ENCODE measurements around the gene PURB. TPM values are rescaled to one million over a fixed set of nuclear protein-coding genes. Genes with fewer than 3 reads are reported as not detected.

Gene PURB
- total and polyA plus RNA-seq, 9 of the 15 experiments (the other 6 are each of a cell fraction or from before 2014, with no cell fraction given) = 1.6 to 14.1 (median 8.8) TPM

- TF ChIP-seq, protein P1, sequence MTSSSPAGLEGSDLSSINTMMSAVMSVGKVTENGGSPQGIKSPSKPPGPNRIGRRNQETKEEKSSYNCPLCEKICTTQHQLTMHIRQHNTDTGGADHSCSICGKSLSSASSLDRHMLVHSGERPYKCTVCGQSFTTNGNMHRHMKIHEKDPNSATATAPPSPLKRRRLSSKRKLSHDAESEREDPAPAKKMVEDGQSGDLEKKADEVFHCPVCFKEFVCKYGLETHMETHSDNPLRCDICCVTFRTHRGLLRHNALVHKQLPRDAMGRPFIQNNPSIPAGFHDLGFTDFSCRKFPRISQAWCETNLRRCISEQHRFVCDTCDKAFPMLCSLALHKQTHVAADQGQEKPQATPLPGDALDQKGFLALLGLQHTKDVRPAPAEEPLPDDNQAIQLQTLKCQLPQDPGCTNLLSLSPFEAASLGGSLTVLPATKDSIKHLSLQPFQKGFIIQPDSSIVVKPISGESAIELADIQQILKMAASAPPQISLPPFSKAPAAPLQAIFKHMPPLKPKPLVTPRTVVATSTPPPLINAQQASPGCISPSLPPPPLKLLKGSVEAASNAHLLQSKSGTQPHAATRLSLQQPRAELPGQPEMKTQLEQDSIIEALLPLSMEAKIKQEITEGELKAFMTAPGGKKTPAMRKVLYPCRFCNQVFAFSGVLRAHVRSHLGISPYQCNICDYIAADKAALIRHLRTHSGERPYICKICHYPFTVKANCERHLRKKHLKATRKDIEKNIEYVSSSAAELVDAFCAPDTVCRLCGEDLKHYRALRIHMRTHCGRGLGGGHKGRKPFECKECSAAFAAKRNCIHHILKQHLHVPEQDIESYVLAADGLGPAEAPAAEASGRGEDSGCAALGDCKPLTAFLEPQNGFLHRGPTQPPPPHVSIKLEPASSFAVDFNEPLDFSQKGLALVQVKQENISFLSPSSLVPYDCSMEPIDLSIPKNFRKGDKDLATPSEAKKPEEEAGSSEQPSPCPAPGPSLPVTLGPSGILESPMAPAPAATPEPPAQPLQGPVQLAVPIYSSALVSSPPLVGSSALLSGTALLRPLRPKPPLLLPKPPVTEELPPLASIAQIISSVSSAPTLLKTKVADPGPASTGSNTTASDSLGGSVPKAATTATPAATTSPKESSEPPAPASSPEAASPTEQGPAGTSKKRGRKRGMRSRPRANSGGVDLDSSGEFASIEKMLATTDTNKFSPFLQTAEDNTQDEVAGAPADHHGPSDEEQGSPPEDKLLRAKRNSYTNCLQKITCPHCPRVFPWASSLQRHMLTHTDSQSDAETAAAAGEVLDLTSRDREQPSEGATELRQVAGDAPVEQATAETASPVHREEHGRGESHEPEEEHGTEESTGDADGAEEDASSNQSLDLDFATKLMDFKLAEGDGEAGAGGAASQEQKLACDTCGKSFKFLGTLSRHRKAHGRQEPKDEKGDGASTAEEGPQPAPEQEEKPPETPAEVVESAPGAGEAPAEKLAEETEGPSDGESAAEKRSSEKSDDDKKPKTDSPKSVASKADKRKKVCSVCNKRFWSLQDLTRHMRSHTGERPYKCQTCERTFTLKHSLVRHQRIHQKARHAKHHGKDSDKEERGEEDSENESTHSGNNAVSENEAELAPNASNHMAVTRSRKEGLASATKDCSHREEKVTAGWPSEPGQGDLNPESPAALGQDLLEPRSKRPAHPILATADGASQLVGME (CRISPR knock-in tag; IDR thresholded peaks at IDR 0.05) = no peak
- no peak for TF ChIP-seq ZEB2 (IDR thresholded peaks at IDR 0.05)
- TF ChIP-seq ZNF518B (CRISPR knock-in tag; IDR thresholded peaks at IDR 0.05) = no peak
- TF ChIP-seq, protein P2, sequence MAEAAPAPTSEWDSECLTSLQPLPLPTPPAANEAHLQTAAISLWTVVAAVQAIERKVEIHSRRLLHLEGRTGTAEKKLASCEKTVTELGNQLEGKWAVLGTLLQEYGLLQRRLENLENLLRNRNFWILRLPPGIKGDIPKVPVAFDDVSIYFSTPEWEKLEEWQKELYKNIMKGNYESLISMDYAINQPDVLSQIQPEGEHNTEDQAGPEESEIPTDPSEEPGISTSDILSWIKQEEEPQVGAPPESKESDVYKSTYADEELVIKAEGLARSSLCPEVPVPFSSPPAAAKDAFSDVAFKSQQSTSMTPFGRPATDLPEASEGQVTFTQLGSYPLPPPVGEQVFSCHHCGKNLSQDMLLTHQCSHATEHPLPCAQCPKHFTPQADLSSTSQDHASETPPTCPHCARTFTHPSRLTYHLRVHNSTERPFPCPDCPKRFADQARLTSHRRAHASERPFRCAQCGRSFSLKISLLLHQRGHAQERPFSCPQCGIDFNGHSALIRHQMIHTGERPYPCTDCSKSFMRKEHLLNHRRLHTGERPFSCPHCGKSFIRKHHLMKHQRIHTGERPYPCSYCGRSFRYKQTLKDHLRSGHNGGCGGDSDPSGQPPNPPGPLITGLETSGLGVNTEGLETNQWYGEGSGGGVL (CRISPR knock-in tag; IDR thresholded peaks at IDR 0.05) = no peak
- TF ChIP-seq EP400 (IDR thresholded peaks at IDR 0.05) = peak; percentile 98
- peak; percentile 52; the same call in 1 of the 2 replicates for TF ChIP-seq ELF4 (CRISPR knock-in tag; IDR thresholded peaks at IDR 0.05)
- TF ChIP-seq ZNF561 (CRISPR knock-in tag; conservative IDR thresholded peaks at IDR 0.05) = no peak
- no peak for TF ChIP-seq ZBTB17 (CRISPR knock-in tag; IDR thresholded peaks at IDR 0.05)
- TF ChIP-seq SMC3 (conservative IDR thresholded peaks at IDR 0.05; ENCODE audit: insufficient read depth, low read depth, low read length) = no peak
- TF ChIP-seq, protein P3, sequence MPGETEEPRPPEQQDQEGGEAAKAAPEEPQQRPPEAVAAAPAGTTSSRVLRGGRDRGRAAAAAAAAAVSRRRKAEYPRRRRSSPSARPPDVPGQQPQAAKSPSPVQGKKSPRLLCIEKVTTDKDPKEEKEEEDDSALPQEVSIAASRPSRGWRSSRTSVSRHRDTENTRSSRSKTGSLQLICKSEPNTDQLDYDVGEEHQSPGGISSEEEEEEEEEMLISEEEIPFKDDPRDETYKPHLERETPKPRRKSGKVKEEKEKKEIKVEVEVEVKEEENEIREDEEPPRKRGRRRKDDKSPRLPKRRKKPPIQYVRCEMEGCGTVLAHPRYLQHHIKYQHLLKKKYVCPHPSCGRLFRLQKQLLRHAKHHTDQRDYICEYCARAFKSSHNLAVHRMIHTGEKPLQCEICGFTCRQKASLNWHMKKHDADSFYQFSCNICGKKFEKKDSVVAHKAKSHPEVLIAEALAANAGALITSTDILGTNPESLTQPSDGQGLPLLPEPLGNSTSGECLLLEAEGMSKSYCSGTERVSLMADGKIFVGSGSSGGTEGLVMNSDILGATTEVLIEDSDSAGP (CRISPR knock-in tag; IDR thresholded peaks at IDR 0.05) = no peak
- TF ChIP-seq ZNF75A (CRISPR knock-in tag; IDR thresholded peaks at IDR 0.05) = no peak
- peak; percentile 93 to 98 for TF ChIP-seq E2F6 (IDR thresholded peaks at IDR 0.05; ENCODE audit: borderline replicate concordance in 1 of 2, extremely low read depth in 1 of 2, insufficient read depth in 1 of 2, insufficient read length in 1 of 2, low read depth in 1 of 2, low read length in 1 of 2, poor library complexity in 1 of 2, severe bottlenecking in 1 of 2)
- no peak for TF ChIP-seq RUNX1 (IDR thresholded peaks at IDR 0.05; ENCODE audit: low read depth)
Observed at GRCh38 chr7:44847920-44848634, 37.3 kb downstream of the PURB start, which contains the start of gene H2AZ2 (continued).

Measured in K562 (cell line).